ENCODE measurements around the gene SLC5A4. TPM values are rescaled to one million over a fixed set of nuclear protein-coding genes. Genes with fewer than 3 reads are reported as not detected.

Gene SLC5A4
- total RNA-seq, 5 donors from 2014 or later (not counting 1 experiment from before 2014, with no cell fraction given), result not detected

GRCh38 chr22:32222991-32223390 is 32.2 kb downstream of the SLC5A4 start:
- ChIA-PET POLR2A (no interaction called here), CTCF (no interaction called here)
- WGBS (ENCODE audit: insufficient coverage), result no CpG with 5 or more reads among the region's 1 CpG

DNA sequence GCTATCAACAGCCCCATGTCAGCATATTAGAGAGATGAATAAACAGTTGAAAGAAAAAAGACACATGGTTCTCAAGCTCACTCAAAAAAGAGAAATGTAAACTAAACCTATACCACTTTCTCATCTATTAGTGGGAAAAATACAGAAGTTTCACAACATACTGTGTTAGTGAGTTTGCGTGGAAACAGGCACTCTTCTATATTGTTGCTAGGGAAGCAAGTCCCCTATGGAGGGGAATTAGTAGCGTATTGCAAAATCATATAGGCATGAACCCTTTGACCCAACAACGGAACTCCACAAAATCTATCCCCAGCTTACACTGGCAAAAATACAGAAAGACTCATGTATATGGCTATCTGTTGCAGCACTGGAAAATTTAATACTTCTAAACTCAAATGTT is 36.1 kb downstream of the SLC5A4 start:
- Mint-ChIP-seq H3K9me3 (no peaks in the 10 kb centered on the region), H3K36me3 (no peaks in the 10 kb centered on the region), H3K27ac (no peak overlapping the region), H3K27me3 (peaks cover 10 to 19% of the 10 kb centered on the region in 2 donors), H3K4me3 (no peak overlapping the region), H3K4me1 (no peaks in the 10 kb centered on the region)
- DNase-seq (no peak), ATAC-seq (replicated peaks in 1 of 4) (no peak)
- Histone ChIP-seq H3K9me3 (no peaks in the 10 kb centered on the region), H3K36me3 (ENCODE audit: control insufficient read depth in 2 of 2, extremely low read depth in 1 of 2, insufficient read depth in 1 of 2, low read length in 1 of 2) (no peaks in the 10 kb centered on the region), H3K27ac (ENCODE audit: low read length) (no peak overlapping the region), H3K4me3 (ENCODE audit: control insufficient read depth in 1 of 2, extremely low read depth in 1 of 2, low read length in 1 of 2) (no peak overlapping the region), H3K4me1 (ENCODE audit: control insufficient read depth in 1 of 2, extremely low read depth in 1 of 2, insufficient read depth in 2 of 2, low read length in 2 of 2) (no peaks in the 10 kb centered on the region), H3K27me3 (replicated peaks in 1 of 2; ENCODE audit: control insufficient read depth in 2 of 2, extremely low read depth in 1 of 2, insufficient read depth in 2 of 2, low read length in 1 of 2) (peaks cover 0 to 5% of the 10 kb centered on the region in 2 experiments)
- CTCF ChIA-PET, result no interaction called here
- no CpG with 5 or more reads among the region's 3 CpGs for WGBS (ENCODE audit: insufficient coverage)
- POLR2A ChIA-PET, result no interaction called here

More at GRCh38 chr22:32222991-32223390, 32.2 kb downstream of the SLC5A4 start:
- DNase-seq, result no peak
- no peaks in the 10 kb centered on the region for H3K36me3 ChIP-seq (ENCODE audit: control insufficient read depth in 2 of 2, extremely low read depth in 1 of 2, insufficient read depth in 1 of 2, low read length in 1 of 2)
- peaks cover 0 to 4% of the 10 kb centered on the region in 2 experiments for H3K27me3 ChIP-seq (replicated peaks in 1 of 2; ENCODE audit: control insufficient read depth in 2 of 2, extremely low read depth in 1 of 2, insufficient read depth in 2 of 2, low read length in 1 of 2)
- H3K27ac ChIP-seq (ENCODE audit: low read length), result no peak overlapping the region
- no peak overlapping the region for H3K4me3 Mint-ChIP-seq
- H3K27ac Mint-ChIP-seq, result no peak overlapping the region
- no peak overlapping the region for H3K4me3 ChIP-seq (ENCODE audit: control insufficient read depth in 1 of 2, extremely low read depth in 1 of 2, low read length in 1 of 2)
- H3K27me3 Mint-ChIP-seq, result peaks cover 9 to 11% of the 10 kb centered on the region in 2 donors
- H3K4me1 ChIP-seq (ENCODE audit: control insufficient read depth in 1 of 2, extremely low read depth in 1 of 2, insufficient read depth in 2 of 2, low read length in 2 of 2), result no peaks in the 10 kb centered on the region
- H3K4me1 Mint-ChIP-seq, result no peaks in the 10 kb centered on the region
- H3K9me3 ChIP-seq, result no peaks in the 10 kb centered on the region
- no peaks in the 10 kb centered on the region for H3K36me3 Mint-ChIP-seq
- ATAC-seq (replicated peaks in 1 of 4), result no peak
- H3K9me3 Mint-ChIP-seq, result no peaks in the 10 kb centered on the region

DNA sequence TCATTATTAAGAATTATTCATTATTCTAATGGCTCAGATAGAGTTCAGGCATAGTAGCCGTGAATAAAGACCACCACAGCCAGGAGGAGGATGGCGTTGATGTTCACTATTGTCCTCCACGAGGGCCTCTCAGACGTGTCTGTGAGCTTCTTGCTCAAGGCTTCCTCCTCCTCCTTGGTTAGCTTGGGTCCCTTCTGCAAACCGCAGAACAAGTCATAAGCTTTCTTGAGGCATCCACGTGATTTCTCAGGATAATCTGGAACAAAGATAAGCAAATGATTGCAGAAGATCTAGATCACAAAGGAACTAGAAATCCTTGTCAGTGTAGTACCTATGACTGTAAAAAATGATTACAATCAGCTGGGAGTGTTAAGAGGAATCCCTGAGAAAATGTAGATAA is 36.7 kb downstream of the SLC5A4 start:
- Mint-ChIP-seq H3K27ac (no peak overlapping the region), H3K4me1 (no peaks in the 10 kb centered on the region), H3K4me3 (no peak overlapping the region), H3K36me3 (no peaks in the 10 kb centered on the region), H3K9me3 (no peaks in the 10 kb centered on the region), H3K27me3 (peaks cover 8 to 18% of the 10 kb centered on the region in 2 donors)
- DNase-seq (no peak), ATAC-seq (replicated peaks in 1 of 4) (no peak)
- H3K4me3 ChIP-seq (ENCODE audit: control insufficient read depth in 1 of 2, extremely low read depth in 1 of 2, low read length in 1 of 2), result no peak overlapping the region
- no peak overlapping the region for H3K27ac ChIP-seq (ENCODE audit: low read length)
- H3K27me3 ChIP-seq (replicated peaks in 1 of 2; ENCODE audit: control insufficient read depth in 2 of 2, extremely low read depth in 1 of 2, insufficient read depth in 2 of 2, low read length in 1 of 2), result peaks cover 0 to 5% of the 10 kb centered on the region in 2 experiments
- 73% methylated on average over 4 of the region's 6 CpGs for WGBS (ENCODE audit: insufficient coverage)
- POLR2A ChIA-PET, result no interaction called here
- no peaks in the 10 kb centered on the region for H3K4me1 ChIP-seq (ENCODE audit: control insufficient read depth in 1 of 2, extremely low read depth in 1 of 2, insufficient read depth in 2 of 2, low read length in 2 of 2)
- CTCF ChIA-PET, result no interaction called here
- no peaks in the 10 kb centered on the region for H3K36me3 ChIP-seq (ENCODE audit: control insufficient read depth in 2 of 2, extremely low read depth in 1 of 2, insufficient read depth in 1 of 2, low read length in 1 of 2)
- no peaks in the 10 kb centered on the region for H3K9me3 ChIP-seq

- Mint-ChIP-seq H3K4me3 (no peak overlapping the region), H3K4me1 (no peaks in the 10 kb centered on the region), H3K27ac (no peak overlapping the region), H3K36me3 (no peaks in the 10 kb centered on the region), H3K9me3 (no peaks in the 10 kb centered on the region), H3K27me3 (peaks cover 7 to 22% of the 10 kb centered on the region in 2 donors)
- POLR2A ChIA-PET, result no interaction called here
- no peaks in the 10 kb centered on the region for H3K9me3 ChIP-seq
- CTCF ChIA-PET, result interaction anchor here in 1 of 2 donors (0.6 kb wide), 1 partner anchor 1064 kb away, joined by 4 read pairs; no protein-coding TSS in a partner anchor
- DNase-seq (no peak), ATAC-seq (replicated peaks in 1 of 4) (no peak)
- H3K27ac ChIP-seq (ENCODE audit: low read length), result no peak overlapping the region
- no CpG with 5 or more reads among the region's 2 CpGs for WGBS (ENCODE audit: insufficient coverage)
- no peak overlapping the region for H3K4me3 ChIP-seq (ENCODE audit: control insufficient read depth in 1 of 2, extremely low read depth in 1 of 2, low read length in 1 of 2)
- no peaks in the 10 kb centered on the region for H3K36me3 ChIP-seq (ENCODE audit: control insufficient read depth in 2 of 2, extremely low read depth in 1 of 2, insufficient read depth in 1 of 2, low read length in 1 of 2)
- H3K4me1 ChIP-seq (ENCODE audit: control insufficient read depth in 1 of 2, extremely low read depth in 1 of 2, insufficient read depth in 2 of 2, low read length in 2 of 2), result no peaks in the 10 kb centered on the region
- peaks cover 0 to 9% of the 10 kb centered on the region in 2 experiments for H3K27me3 ChIP-seq (replicated peaks in 1 of 2; ENCODE audit: control insufficient read depth in 2 of 2, extremely low read depth in 1 of 2, insufficient read depth in 2 of 2, low read length in 1 of 2)
These were observed 37.7 kb downstream of the SLC5A4 start for GRCh38 chr22:32217465-32217864.

GRCh38 chr22:32216911-32217310 is 38.2 kb downstream of the SLC5A4 start:
- Mint-ChIP-seq H3K36me3 (no peaks in the 10 kb centered on the region), H3K27ac (no peak overlapping the region), H3K27me3 (peaks cover 4 to 24% of the 10 kb centered on the region in 2 donors), H3K4me1 (no peaks in the 10 kb centered on the region), H3K9me3 (no peaks in the 10 kb centered on the region), H3K4me3 (no peak overlapping the region)
- Histone ChIP-seq H3K36me3 (ENCODE audit: control insufficient read depth in 2 of 2, extremely low read depth in 1 of 2, insufficient read depth in 1 of 2, low read length in 1 of 2) (no peaks in the 10 kb centered on the region), H3K9me3 (no peaks in the 10 kb centered on the region), H3K27ac (ENCODE audit: low read length) (no peak overlapping the region), H3K4me1 (ENCODE audit: control insufficient read depth in 1 of 2, extremely low read depth in 1 of 2, insufficient read depth in 2 of 2, low read length in 2 of 2) (no peaks in the 10 kb centered on the region), H3K27me3 (replicated peaks in 1 of 2; ENCODE audit: control insufficient read depth in 2 of 2, extremely low read depth in 1 of 2, insufficient read depth in 2 of 2, low read length in 1 of 2) (peaks cover 0 to 14% of the 10 kb centered on the region in 2 experiments), H3K4me3 (ENCODE audit: control insufficient read depth in 1 of 2, extremely low read depth in 1 of 2, low read length in 1 of 2) (no peak overlapping the region)
- no peak for ATAC-seq (replicated peaks in 1 of 4)
- no CpG with 5 or more reads among the region's 10 CpGs for WGBS (ENCODE audit: insufficient coverage)
- no peak for DNase-seq
- POLR2A ChIA-PET, result no interaction called here
- CTCF ChIA-PET, result no interaction called here

GRCh38 chr22:32211011-32211410 is 44.1 kb downstream of the SLC5A4 start:
- Histone ChIP-seq H3K27me3 (replicated peaks in 1 of 2; ENCODE audit: control insufficient read depth in 2 of 2, extremely low read depth in 1 of 2, insufficient read depth in 2 of 2, low read length in 1 of 2) (peaks cover 0 to 27% of the 10 kb centered on the region in 2 experiments), H3K4me1 (ENCODE audit: control insufficient read depth in 1 of 2, extremely low read depth in 1 of 2, insufficient read depth in 2 of 2, low read length in 2 of 2) (peaks cover 0 to 13% of the 10 kb centered on the region in 2 experiments), H3K4me3 (ENCODE audit: control insufficient read depth in 1 of 2, extremely low read depth in 1 of 2, low read length in 1 of 2) (no peak overlapping the region), H3K36me3 (ENCODE audit: control insufficient read depth in 2 of 2, extremely low read depth in 1 of 2, insufficient read depth in 1 of 2, low read length in 1 of 2) (no peaks in the 10 kb centered on the region), H3K27ac (ENCODE audit: low read length) (no peak overlapping the region), H3K9me3 (no peaks in the 10 kb centered on the region)
- Mint-ChIP-seq H3K4me1 (peaks cover 10% of the 10 kb centered on the region in 3 donors), H3K27me3 (peaks cover 0 to 15% of the 10 kb centered on the region in 2 donors), H3K27ac (no peak overlapping the region), H3K9me3 (no peaks in the 10 kb centered on the region), H3K36me3 (no peaks in the 10 kb centered on the region), H3K4me3 (no peak overlapping the region)
- ATAC-seq (replicated peaks in 1 of 4), result no peak
- CTCF ChIA-PET, result no interaction called here
- no peak for DNase-seq
- POLR2A ChIA-PET, result no interaction called here
- WGBS (ENCODE audit: insufficient coverage), result no CpG with 5 or more reads among the region's 7 CpGs

- Mint-ChIP-seq H3K36me3 (no peaks in the 10 kb centered on the region), H3K27me3 (peaks cover 3 to 17% of the 10 kb centered on the region in 2 donors), H3K9me3 (no peaks in the 10 kb centered on the region), H3K4me1 (peaks cover 22 to 30% (median 24%) of the 10 kb centered on the region in 3 donors), H3K4me3 (no peak overlapping the region), H3K27ac (no peak overlapping the region)
- no peak overlapping the region for H3K27ac ChIP-seq (ENCODE audit: low read length)
- no peaks in the 10 kb centered on the region for H3K9me3 ChIP-seq
- ATAC-seq (replicated peaks in 1 of 4) (no peak), DNase-seq (no peak)
- H3K36me3 ChIP-seq (ENCODE audit: control insufficient read depth in 2 of 2, extremely low read depth in 1 of 2, insufficient read depth in 1 of 2, low read length in 1 of 2), result no peaks in the 10 kb centered on the region
- H3K27me3 ChIP-seq (replicated peaks in 1 of 2; ENCODE audit: control insufficient read depth in 2 of 2, extremely low read depth in 1 of 2, insufficient read depth in 2 of 2, low read length in 1 of 2), result peaks cover 0 to 44% of the 10 kb centered on the region in 2 experiments
- WGBS (ENCODE audit: insufficient coverage), result 95% methylated on average over 3 of the region's 3 CpGs
- POLR2A ChIA-PET, result no interaction called here
- CTCF ChIA-PET, result no interaction called here
- no peak overlapping the region for H3K4me3 ChIP-seq (ENCODE audit: control insufficient read depth in 1 of 2, extremely low read depth in 1 of 2, low read length in 1 of 2)
- peaks cover 0 to 28% of the 10 kb centered on the region in 2 experiments for H3K4me1 ChIP-seq (ENCODE audit: control insufficient read depth in 1 of 2, extremely low read depth in 1 of 2, insufficient read depth in 2 of 2, low read length in 2 of 2)
These were observed 46.5 kb downstream of the SLC5A4 start for GRCh38 chr22:32208681-32209080.

Measured in T-cell (primary cell).